GM12874 (cell line): ENCODE data around the gene SOX6.

Experiments used
- CTCF ChIP-seq: IDR thresholded peaks from 2 replicates; pipeline ENCODE4 v1.5.1; 2011; ENCODE audit warnings: low read depth, mild to moderate bottlenecking, control low read depth, low read length, moderate library complexity; ENCODE audit not compliant: insufficient read depth

SOX6 gene

DNA sequence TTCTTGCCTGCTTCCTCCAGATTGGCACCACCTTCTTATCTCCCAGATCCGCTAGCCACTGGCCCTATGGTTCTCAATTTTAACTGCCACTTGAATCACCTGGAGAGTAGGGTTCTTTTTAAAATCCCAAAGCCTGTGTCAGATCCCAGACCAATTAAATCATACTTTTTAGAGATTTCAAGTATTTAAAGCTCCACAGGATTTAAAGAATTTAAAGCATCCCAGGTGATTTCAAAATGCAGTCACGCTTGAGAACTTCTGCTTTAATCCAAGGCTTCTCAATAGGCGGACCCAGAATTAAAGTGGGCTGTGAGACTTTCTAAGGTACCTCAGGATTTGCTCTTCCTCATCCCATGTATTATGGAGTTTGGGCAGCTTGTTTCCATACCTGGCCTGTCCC is 400.0 kb downstream of the SOX6 start:
- TF ChIP-seq CTCF = no peak

DNA sequence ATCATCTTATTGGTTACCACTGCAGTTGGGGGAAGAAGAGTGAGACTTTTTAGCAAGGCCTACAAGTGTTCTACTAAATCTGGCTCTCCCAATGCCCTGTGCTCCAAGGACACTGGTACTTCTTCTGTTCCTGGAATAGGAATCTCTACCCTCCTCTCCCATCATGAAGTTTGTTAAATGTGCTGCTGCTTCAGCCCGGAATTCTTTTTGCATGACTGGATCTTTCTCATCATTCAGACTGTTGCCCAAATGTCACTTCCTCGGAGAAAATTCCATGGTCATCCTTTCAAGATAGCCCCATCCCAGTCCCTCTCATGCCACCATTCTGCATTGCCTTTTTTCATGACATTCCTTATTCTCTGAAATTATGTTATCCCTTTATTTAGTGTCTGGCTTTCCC is 400.8 kb downstream of the SOX6 start:
- no peak for TF ChIP-seq CTCF

GRCh38 chr11:15947681-15948648 is 408.4 kb downstream of the SOX6 start:
- TF ChIP-seq CTCF = no peak

GRCh38 chr11:15945726-15946125 is 410.6 kb downstream of the SOX6 start:
- TF ChIP-seq CTCF = no peak

DNA sequence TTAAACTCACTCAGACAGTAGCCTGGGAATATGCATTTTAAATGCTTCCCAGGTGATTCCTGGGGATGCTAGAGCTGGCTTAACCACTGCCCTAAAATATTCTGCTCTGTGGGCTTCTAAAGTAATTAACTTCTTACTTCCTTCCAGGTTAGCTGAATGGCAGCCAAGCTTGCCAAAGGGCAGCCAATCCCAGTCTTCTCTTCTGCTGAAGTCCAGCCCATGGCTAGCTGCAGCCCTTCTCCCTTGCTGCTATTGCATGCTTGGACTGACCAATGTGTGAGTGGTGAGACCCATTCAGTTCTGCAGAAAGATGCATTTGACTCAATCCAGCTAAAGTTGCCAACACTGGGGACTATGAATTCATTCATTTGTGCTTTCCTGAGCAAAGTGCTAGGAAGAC is 411.9 kb downstream of the SOX6 start:
- no peak for TF ChIP-seq CTCF

GRCh38 chr11:15943418-15944197 is 412.7 kb downstream of the SOX6 start:
- no peak for TF ChIP-seq CTCF

DNA sequence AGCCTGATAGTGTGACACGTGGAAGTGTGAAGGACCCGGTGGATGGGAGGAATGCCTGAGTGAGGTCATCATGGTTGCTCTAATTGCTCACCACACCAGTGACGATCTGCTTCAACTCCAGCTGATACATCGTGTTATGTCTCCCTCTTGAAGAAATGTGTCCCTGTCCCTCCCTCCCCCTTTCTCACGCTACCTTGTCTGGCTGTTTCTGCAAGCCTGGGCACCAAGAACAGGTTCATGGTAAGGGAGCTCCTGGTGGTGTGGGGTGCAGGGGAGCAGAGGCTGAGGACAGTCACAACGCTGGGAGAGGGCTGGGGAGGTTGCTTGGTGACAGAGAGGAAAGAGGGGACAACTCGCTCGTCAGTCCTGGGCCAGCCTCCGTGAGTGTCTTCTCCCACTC is 413.4 kb downstream of the SOX6 start:
- no peak for TF ChIP-seq CTCF
